Activated B cell treated with CpG ODN at 0.5 μM for 24 hours (primary cell): Measurements from ENCODE around the gene GNAT3. TPM values are rescaled to one million over a fixed set of nuclear protein-coding genes. Genes with fewer than 3 reads are reported as not detected.

ENCODE experiments used
- ATAC-seq: fragments of 200-7000 bp; cut with Tn5 transposase; one replicate; pipeline ENCODE4 v1.10.0; 2021; ENCODE audit warnings: low read depth, mild to moderate bottlenecking, moderate library complexity
- CTCF ChIA-PET: fragments of 350-600 bp; sonication (Branson Sonifier 250); formaldehyde crosslinking; loops from one replicate; lab custom pipeline; 2021; ENCODE audit warnings: antibody characterized with exemption; lab: Charles Lee
- POLR2A ChIA-PET: fragments of 350-600 bp; sonication (Branson Sonifier 250); formaldehyde crosslinking; loops from one replicate; lab custom pipeline; 2021; ENCODE audit warnings: antibody characterized with exemption; lab: Charles Lee
- DNase-seq: peaks from one replicate; pipeline ENCODE4 v3.0.0; 2022
- H3K27ac Mint-ChIP-seq: one replicate; pipeline ENCODE4 v1.8.0; 2020; ENCODE audit warnings: mixed read lengths
- H3K27me3 Mint-ChIP-seq: one replicate; pipeline ENCODE4 v1.8.0; 2021; ENCODE audit warnings: mixed read lengths
- H3K36me3 Mint-ChIP-seq: one replicate; pipeline ENCODE4 v1.8.0; 2021; ENCODE audit warnings: low read depth, mixed read lengths
- H3K4me1 Mint-ChIP-seq: one replicate; pipeline ENCODE4 v1.8.0; 2021; ENCODE audit warnings: mixed read lengths
- H3K4me3 Mint-ChIP-seq: one replicate; pipeline ENCODE4 v1.8.0; 2020; ENCODE audit warnings: mild to moderate bottlenecking, mixed read lengths
- H3K9me3 Mint-ChIP-seq: one replicate; pipeline ENCODE4 v1.8.0; 2020; ENCODE audit warnings: mixed read lengths
- intact Hi-C: fragments of 100-400 bp; cut with micrococcal nuclease; formaldehyde crosslinking; loops from one replicate; pipeline ENCODE4 v1.15.1; 2024
- total RNA-seq: library from RNA; stranded (reverse); gene quantifications from 2 replicates; pipeline ENCODE4 v1.2.3, GENCODE V29; 2022
- TF ChIP-seq, protein P1 (sequence below): fragments of 200-600 bp; IDR thresholded peaks from one replicate; pipeline ENCODE4 v1.8.0; 2022; ENCODE audit warnings: antibody characterized with exemption, mild to moderate bottlenecking

Gene GNAT3
- total RNA-seq, 1 donor from 2014 or later, result not detected

DNA sequence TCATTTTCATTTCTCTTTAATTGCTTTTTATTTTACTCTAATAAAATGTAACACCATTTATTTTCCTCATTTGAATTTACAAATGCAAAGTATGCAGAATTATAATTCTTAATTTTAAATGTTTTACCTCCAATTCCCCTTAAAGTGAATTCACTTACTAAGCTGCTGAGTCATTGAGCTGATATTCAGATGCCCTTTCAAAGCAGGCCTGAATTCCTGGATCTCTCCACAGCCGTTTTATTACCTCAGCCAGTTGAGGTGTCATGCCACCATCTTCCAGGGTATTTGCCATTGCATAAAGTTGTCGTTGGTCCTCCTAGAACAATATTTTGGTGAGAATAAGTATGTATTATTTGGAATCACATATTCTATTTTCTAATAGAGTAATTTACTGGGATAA is 33.2 kb downstream of the GNAT3 start:
- ChIA-PET CTCF (no interaction called here), POLR2A (no interaction called here)
- H3K4me1 Mint-ChIP-seq, result no peaks in the 10 kb centered on the region
- DNase-seq, result no peak
- no peak overlapping the region for H3K4me3 Mint-ChIP-seq
- intact Hi-C loops, result no loop called here
- TF ChIP-seq, protein P1, sequence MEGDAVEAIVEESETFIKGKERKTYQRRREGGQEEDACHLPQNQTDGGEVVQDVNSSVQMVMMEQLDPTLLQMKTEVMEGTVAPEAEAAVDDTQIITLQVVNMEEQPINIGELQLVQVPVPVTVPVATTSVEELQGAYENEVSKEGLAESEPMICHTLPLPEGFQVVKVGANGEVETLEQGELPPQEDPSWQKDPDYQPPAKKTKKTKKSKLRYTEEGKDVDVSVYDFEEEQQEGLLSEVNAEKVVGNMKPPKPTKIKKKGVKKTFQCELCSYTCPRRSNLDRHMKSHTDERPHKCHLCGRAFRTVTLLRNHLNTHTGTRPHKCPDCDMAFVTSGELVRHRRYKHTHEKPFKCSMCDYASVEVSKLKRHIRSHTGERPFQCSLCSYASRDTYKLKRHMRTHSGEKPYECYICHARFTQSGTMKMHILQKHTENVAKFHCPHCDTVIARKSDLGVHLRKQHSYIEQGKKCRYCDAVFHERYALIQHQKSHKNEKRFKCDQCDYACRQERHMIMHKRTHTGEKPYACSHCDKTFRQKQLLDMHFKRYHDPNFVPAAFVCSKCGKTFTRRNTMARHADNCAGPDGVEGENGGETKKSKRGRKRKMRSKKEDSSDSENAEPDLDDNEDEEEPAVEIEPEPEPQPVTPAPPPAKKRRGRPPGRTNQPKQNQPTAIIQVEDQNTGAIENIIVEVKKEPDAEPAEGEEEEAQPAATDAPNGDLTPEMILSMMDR, result no peak
- peaks cover 3% of the 10 kb centered on the region for H3K9me3 Mint-ChIP-seq
- H3K36me3 Mint-ChIP-seq, result no peaks in the 10 kb centered on the region
- no peaks in the 10 kb centered on the region for H3K27me3 Mint-ChIP-seq
- no peak for ATAC-seq
- H3K27ac Mint-ChIP-seq, result no peak overlapping the region

DNA sequence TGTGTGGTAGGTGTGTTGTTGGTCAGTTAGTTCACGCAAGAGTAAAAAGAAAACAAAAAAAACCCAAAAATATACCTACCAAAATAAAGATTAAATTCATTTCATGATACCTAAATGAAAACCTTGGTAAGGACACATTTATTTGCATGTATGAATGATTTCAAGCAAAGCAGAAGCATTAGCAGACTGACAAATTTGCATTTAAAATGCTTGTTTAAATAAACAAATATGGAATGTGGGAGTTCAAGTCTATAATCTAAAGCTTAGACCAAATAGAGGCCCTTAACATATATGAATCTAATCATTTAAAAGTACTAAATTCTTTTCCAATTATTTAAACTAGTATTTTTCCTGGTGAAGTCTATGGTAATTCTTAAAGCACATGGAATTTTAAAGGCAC is 35.8 kb downstream of the GNAT3 start:
- Mint-ChIP-seq H3K9me3 (no peaks in the 10 kb centered on the region), H3K36me3 (no peaks in the 10 kb centered on the region), H3K4me3 (no peak overlapping the region), H3K4me1 (no peaks in the 10 kb centered on the region), H3K27ac (no peak overlapping the region), H3K27me3 (no peaks in the 10 kb centered on the region)
- no peak for DNase-seq
- intact Hi-C loops, result no loop called here
- TF ChIP-seq, protein P1, result no peak
- ATAC-seq, result no peak
- POLR2A ChIA-PET, result no interaction called here
- CTCF ChIA-PET, result no interaction called here

DNA sequence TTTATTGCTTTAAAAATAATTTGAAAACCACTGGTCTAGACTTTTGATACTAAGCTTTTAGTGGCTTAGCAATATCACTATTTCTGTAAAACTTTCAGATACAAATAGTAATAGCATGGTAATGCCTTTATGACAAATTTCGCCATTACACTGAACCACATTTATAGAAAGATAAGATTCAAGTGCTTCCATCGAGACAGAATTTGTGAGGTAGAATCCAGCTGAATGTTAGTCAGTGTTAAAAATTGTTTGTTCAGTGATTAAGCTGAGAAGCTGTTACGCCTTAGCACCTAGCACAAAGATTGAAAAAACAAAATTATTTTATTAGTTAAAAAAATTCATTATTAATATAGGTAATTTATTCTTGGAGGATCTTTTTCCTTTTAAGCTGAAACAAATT is 36.5 kb downstream of the GNAT3 start:
- ATAC-seq, result no peak
- Mint-ChIP-seq H3K9me3 (no peaks in the 10 kb centered on the region), H3K27ac (no peak overlapping the region)

DNA sequence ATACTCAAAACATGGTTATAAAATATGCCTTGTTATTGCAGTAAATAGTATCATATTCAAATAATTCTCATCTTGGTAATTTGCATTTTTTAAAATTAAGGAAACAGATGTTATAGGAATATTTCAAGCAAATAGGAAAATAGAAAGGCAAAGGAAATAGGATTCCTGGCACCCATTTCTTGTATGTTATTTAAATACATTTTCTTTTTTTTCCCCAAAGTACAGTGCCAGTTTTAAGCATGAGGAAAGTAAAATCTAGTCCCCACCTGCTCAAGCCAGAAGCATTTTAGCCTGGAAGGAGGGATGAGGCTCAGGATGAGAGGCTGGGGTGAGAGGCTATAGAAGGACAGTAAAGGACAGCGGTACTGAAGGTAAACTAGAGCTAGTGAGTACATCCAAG is 38.1 kb downstream of the GNAT3 start:
- TF ChIP-seq, protein P1, result no peak
- Mint-ChIP-seq H3K4me3 (no peak overlapping the region), H3K36me3 (no peaks in the 10 kb centered on the region), H3K27ac (no peak overlapping the region), H3K27me3 (no peaks in the 10 kb centered on the region), H3K9me3 (no peaks in the 10 kb centered on the region), H3K4me1 (no peaks in the 10 kb centered on the region)
- DNase-seq (no peak), ATAC-seq (no peak)
- intact Hi-C loops, result no loop called here
- ChIA-PET CTCF (no interaction called here), POLR2A (no interaction called here)

More for the DNA sequence above, 36.5 kb downstream of the GNAT3 start:
- no peaks in the 10 kb centered on the region for H3K4me1 Mint-ChIP-seq
- H3K4me3 Mint-ChIP-seq, result no peak overlapping the region
- DNase-seq, result no peak
- TF ChIP-seq, protein P1, result no peak
- intact Hi-C loops, result no loop called here
- CTCF ChIA-PET, result no interaction called here
- H3K27me3 Mint-ChIP-seq, result no peaks in the 10 kb centered on the region
- no peaks in the 10 kb centered on the region for H3K36me3 Mint-ChIP-seq
- POLR2A ChIA-PET, result no interaction called here

DNA sequence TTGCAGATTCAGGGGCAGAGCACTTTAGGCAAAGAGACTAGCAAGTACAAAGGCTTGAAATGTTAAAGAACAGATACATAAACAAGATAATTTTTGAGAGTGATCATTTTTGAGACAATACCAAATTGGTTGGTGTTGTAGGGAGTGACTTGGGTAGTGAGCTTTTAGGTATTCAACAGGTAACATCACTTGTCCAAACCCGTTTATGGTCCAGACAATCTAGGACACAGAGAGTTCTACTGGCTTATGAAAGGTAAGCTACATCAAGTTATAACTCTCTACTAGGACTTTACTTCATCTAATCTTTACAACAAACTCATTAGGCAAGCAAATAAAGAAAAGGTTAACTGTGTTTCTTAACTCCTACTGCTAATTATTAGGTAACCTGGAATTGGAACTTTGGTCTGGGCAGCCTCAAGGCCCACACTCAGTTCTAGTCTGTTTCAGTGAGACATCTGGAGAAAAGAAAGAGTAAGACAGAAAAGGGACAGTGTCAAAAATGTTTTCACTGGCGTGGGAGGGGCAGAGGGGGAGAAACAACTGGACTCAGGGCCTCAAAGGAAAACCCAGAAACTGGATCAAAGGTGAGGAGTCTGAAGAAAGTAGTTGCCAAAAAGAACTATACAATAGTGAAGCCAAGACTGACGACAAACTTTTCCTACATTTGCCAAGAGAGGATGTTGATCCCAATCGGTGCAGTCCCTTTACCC is 39.2 kb downstream of the GNAT3 start:
- Mint-ChIP-seq H3K4me1 (no peaks in the 10 kb centered on the region), H3K27me3 (no peaks in the 10 kb centered on the region), H3K27ac (no peak overlapping the region), H3K9me3 (no peaks in the 10 kb centered on the region), H3K4me3 (no peak overlapping the region), H3K36me3 (no peaks in the 10 kb centered on the region)
- POLR2A ChIA-PET, result no interaction called here
- TF ChIP-seq, protein P1, result no peak
- intact Hi-C loops, result no loop called here
- DNase-seq, result no peak
- CTCF ChIA-PET, result no interaction called here
- ATAC-seq, result no peak
